A549 (cell line): ENCODE measurements around the gene MYORG. TPM values are rescaled to one million over a fixed set of nuclear protein-coding genes. Genes with fewer than 3 reads are reported as not detected.

Experiments used
- ATAC-seq, 2 experiments: fragments of 200-7000 bp in 1 of 2; fragments of >200 bp in 1 of 2; cut with Nextera tagmentation in 1 of 2; cut with Tn5 transposase in 1 of 2; 3 replicates each; pipeline versions ENCODE4 v1.8.0 to v1.9.1; 2018 to 2020; ENCODE audit warnings: mild to moderate bottlenecking in 1 of 2, moderate library complexity in 1 of 2
- CTCF ChIA-PET: fragments of 300-600 bp; sonication (Branson Sonifier 250); formaldehyde crosslinking; extraction: SDS; loops from one replicate; lab custom pipeline; 2021; ENCODE audit warnings: antibody characterized with exemption, inconsistent platforms; lab: Yijun Ruan, JAX
- POLR2A ChIA-PET: fragments of 350-600 bp; formaldehyde crosslinking; extraction: SDS; loops from one replicate; lab custom pipeline; 2021; ENCODE audit warnings: antibody characterized with exemption, inconsistent platforms; lab: Yijun Ruan, JAX
- DNase-seq, 2 experiments: peaks; one replicate each; pipeline versions ENCODE4 v3.0.0 to v3.0.0-alpha.2; 2011 to 2016; ENCODE audit warnings: low read depth in 1 of 2, low spot score in 1 of 2
- FAIRE-seq: peaks from 2 replicates; lab custom pipeline; 2011; peaks lifted over from hg19 to GRCh38; lab: Jason Lieb, UNC
- H3K27ac ChIP-seq, 2 experiments: fragments of >200 bp; sonication (Bioruptor Twin); formaldehyde crosslinking; 3 replicates each; pipeline ENCODE4 v1.5.1; 2016 to 2017
- H3K4me1 ChIP-seq: fragments of >200 bp; sonication (Bioruptor Twin); formaldehyde crosslinking; 3 replicates; pipeline ENCODE4 v1.6.1; 2016
- H3K4me2 ChIP-seq: fragments of >200 bp; sonication (Bioruptor Twin); formaldehyde crosslinking; 3 replicates; pipeline ENCODE4 v1.6.1; 2016
- H3K4me3 ChIP-seq: fragments of >200 bp; sonication (Bioruptor Twin); formaldehyde crosslinking; 3 replicates; pipeline ENCODE4 v1.5.1; 2016
- H3K9me3 ChIP-seq: fragments of >200 bp; sonication (Bioruptor Twin); formaldehyde crosslinking; 3 replicates; pipeline ENCODE4 v1.6.1; 2016
- BCL3 ChIP-seq: fragments of >200 bp; sonication (Bioruptor Twin); formaldehyde crosslinking; IDR thresholded peaks from 3 replicates; pipeline ENCODE4 v1.6.1; 2016
- BHLHE40 ChIP-seq: IDR thresholded peaks from 2 replicates; pipeline ENCODE4 v1.6.1; 2012; ENCODE audit warnings: low read depth, low read length, inconsistent platforms
- EHF ChIP-seq: fragments of 250-450 bp; sonication (Bioruptor Pico); IDR thresholded peaks from 2 replicates; pipeline ENCODE4 v1.5.0; 2020; ENCODE audit warnings: mild to moderate bottlenecking
- FOSB ChIP-seq: fragments of 250-450 bp; sonication (Bioruptor Pico); IDR thresholded peaks from 2 replicates; pipeline ENCODE4 v1.5.0; 2020; ENCODE audit warnings: mild to moderate bottlenecking, moderate library complexity
- HDAC2 ChIP-seq: fragments of 200-600 bp; sonication (generic); IDR thresholded peaks from 2 replicates; pipeline ENCODE4 v1.6.1; 2016
- KDM1A ChIP-seq: fragments of 200-600 bp; sonication (generic); IDR thresholded peaks from 2 replicates; pipeline ENCODE4 v1.6.1; 2016; ENCODE audit warnings: low read depth, mild to moderate bottlenecking
- MAFK ChIP-seq: fragments of 450-650 bp; IDR thresholded peaks from 2 replicates; pipeline ENCODE4 v1.6.1; 2014; ENCODE audit not compliant: partially characterized antibody
- MYC ChIP-seq: IDR thresholded peaks from 2 replicates; pipeline ENCODE4 v1.6.1; 2012; ENCODE audit warnings: mild to moderate bottlenecking, inconsistent platforms, low read length, improper control_type of control experiment, borderline replicate concordance
- NPAS2 ChIP-seq: fragments of 250-450 bp; sonication (Bioruptor Pico); IDR thresholded peaks from 2 replicates; pipeline ENCODE4 v1.8.0; 2022; ENCODE audit warnings: mild to moderate bottlenecking, moderate library complexity, borderline replicate concordance
- POLR2AphosphoS2 ChIP-seq: conservative IDR thresholded peaks from 2 replicates; pipeline ENCODE4 v1.6.1; 2012; ENCODE audit warnings: low read length, improper control_type of control experiment, inconsistent platforms
- RAD21 ChIP-seq, 2 experiments: fragments of >200 bp in 1 of 2; sonication (Bioruptor Twin) in 1 of 2; formaldehyde crosslinking in 1 of 2; IDR thresholded peaks in 1 of 2; conservative IDR thresholded peaks in 1 of 2; 2 replicates in 1 of 2; 3 replicates in 1 of 2; pipeline ENCODE4 v1.6.1; 2012 to 2018; ENCODE audit warnings: inconsistent platforms in 1 of 2
- RARB ChIP-seq: fragments of 250-450 bp; sonication (Bioruptor Pico); IDR thresholded peaks from 2 replicates; pipeline ENCODE4 v1.8.0; 2021; ENCODE audit warnings: mild to moderate bottlenecking, moderate library complexity
- RCOR1 ChIP-seq: fragments of 150-350 bp; IDR thresholded peaks from 2 replicates; pipeline ENCODE4 v1.6.1; 2014; ENCODE audit warnings: antibody characterized with exemption, low read length, low read depth
- RFX5 ChIP-seq: fragments of 450-650 bp; IDR thresholded peaks from 2 replicates; pipeline ENCODE4 v1.7.1; 2014; ENCODE audit warnings: antibody characterized with exemption, mild to moderate bottlenecking, moderate library complexity
- RNF2 ChIP-seq: fragments of 200-600 bp; sonication (generic); IDR thresholded peaks from 2 replicates; pipeline ENCODE4 v1.6.1; 2016; ENCODE audit warnings: low read depth, mild to moderate bottlenecking, antibody characterized with exemption, moderate library complexity, borderline replicate concordance
- USF2 ChIP-seq: fragments of 450-650 bp; IDR thresholded peaks from 2 replicates; pipeline ENCODE4 v1.6.1; 2014; ENCODE audit warnings: antibody characterized with exemption
- ZSCAN20 ChIP-seq: fragments of 250-450 bp; sonication (Bioruptor Pico); IDR thresholded peaks from 2 replicates; pipeline ENCODE4 v1.8.0; 2022; ENCODE audit warnings: mild to moderate bottlenecking, moderate library complexity
- WGBS: methylation state at CpG from one replicate; pipeline ENCODE4 v1.1.6; 2017; ENCODE audit errors: missing lambda C conversion rate; 5-methylcytosine and 5-hydroxymethylcytosine counted together
- polyA plus RNA-seq, 4 experiments: library from polyadenylated mRNA; depleted of rRNA in 3 of 4; stranded (reverse); fragments of >200 nt; fragmentation: RNase III in 1 of 4; extraction: RNeasy Plus Mini Kit Qiagen cat#74134 plus additional on column Dnase treatment in 1 of 4; gene quantifications; 2 replicates in 3 of 4; 3 replicates in 1 of 4; pipeline ENCODE4 v1.2.3, GENCODE V29; 2011 to 2017
- TF ChIP-seq, protein P1 (sequence below): fragments of >200 bp; sonication (Bioruptor Twin); formaldehyde crosslinking; IDR thresholded peaks from 3 replicates; pipeline ENCODE4 v1.5.1; 2016

MYORG gene
- polyA plus RNA-seq, 2 of the 4 experiments (the other 2 are of a cell fraction), result 2.2 to 4.1 TPM

DNA sequence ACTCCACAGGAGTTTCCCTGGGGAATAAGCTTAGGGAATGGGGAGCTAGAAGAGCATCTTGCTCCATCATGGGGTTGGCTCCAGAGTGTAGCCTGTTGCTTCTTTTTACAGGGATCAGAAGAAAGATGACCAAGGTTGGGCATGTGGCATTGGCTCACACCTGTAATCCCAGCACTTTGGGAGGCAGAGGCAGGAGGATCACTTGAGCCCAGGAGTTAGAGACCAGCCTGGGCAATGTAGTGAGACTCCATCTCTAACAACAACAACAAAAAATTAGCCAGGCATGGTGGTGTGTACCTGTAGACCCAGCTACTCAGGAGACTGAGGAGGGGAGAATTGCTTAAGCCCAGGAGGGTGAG, 28.9 kb downstream of the MYORG start:
- FAIRE-seq (no peak), ATAC-seq (no peak), DNase-seq (no peak)
- CTCF ChIA-PET, result interaction anchor here (1.1 to 23.6 kb wide), 6 partner anchors 9 to 255 kb away, joined by 3 to 417 read pairs (median 12); partner anchors contain the start of gene MYORG
- H3K4me1 ChIP-seq, result no peaks in the 10 kb centered on the region
- no peak overlapping the region for H3K27ac ChIP-seq
- H3K9me3 ChIP-seq, result no peaks in the 10 kb centered on the region
- TF ChIP-seq RFX5 (no peak), RARB (no peak)
- TF ChIP-seq, protein P1, sequence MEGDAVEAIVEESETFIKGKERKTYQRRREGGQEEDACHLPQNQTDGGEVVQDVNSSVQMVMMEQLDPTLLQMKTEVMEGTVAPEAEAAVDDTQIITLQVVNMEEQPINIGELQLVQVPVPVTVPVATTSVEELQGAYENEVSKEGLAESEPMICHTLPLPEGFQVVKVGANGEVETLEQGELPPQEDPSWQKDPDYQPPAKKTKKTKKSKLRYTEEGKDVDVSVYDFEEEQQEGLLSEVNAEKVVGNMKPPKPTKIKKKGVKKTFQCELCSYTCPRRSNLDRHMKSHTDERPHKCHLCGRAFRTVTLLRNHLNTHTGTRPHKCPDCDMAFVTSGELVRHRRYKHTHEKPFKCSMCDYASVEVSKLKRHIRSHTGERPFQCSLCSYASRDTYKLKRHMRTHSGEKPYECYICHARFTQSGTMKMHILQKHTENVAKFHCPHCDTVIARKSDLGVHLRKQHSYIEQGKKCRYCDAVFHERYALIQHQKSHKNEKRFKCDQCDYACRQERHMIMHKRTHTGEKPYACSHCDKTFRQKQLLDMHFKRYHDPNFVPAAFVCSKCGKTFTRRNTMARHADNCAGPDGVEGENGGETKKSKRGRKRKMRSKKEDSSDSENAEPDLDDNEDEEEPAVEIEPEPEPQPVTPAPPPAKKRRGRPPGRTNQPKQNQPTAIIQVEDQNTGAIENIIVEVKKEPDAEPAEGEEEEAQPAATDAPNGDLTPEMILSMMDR, result no peak
- H3K4me2 ChIP-seq, result no peak overlapping the region
- POLR2A ChIA-PET, result no interaction called here
- H3K4me3 ChIP-seq, result no peak overlapping the region

GRCh38 chr9:34346873-34347799, 29.6 kb downstream of the MYORG start:
- FAIRE-seq (no peak), ATAC-seq (no peak), DNase-seq (no peak)
- ChIA-PET CTCF (interaction anchor here (1.1 to 23.6 kb wide), 6 partner anchors 9 to 256 kb away, joined by 3 to 417 read pairs (median 12); partner anchors contain the start of gene MYORG), POLR2A (no interaction called here)
- Histone ChIP-seq H3K4me2 (no peak overlapping the region), H3K4me3 (no peak overlapping the region), H3K4me1 (no peaks in the 10 kb centered on the region), H3K27ac (no peak overlapping the region)
- WGBS, result 88% methylated on average over 15 of the region's 15 CpGs
- TF ChIP-seq RAD21 (conservative IDR thresholded peaks at IDR 0.05 in 1 of 2, IDR thresholded peaks at IDR 0.05 in 1 of 2), result no peak
- no peak for TF ChIP-seq USF2
- no peak for TF ChIP-seq BCL3
- no peak for TF ChIP-seq POLR2AphosphoS2
- TF ChIP-seq ZSCAN20 (CRISPR knock-in tag), result no peak
- no peak for TF ChIP-seq RNF2
- no peak for TF ChIP-seq BHLHE40
- TF ChIP-seq, all 56 proteins: peak for 0
- no peaks in the 10 kb centered on the region for H3K9me3 ChIP-seq

GRCh38 chr9:34343605-34344004, 33.1 kb downstream of the MYORG start:
- ChIA-PET CTCF (interaction anchor here (1.0 to 23.6 kb wide), 5 partner anchors 11 to 260 kb away, joined by 3 to 417 read pairs (median 6); partner anchors contain the start of gene MYORG), POLR2A (no interaction called here)
- Histone ChIP-seq H3K27ac (no peak overlapping the region), H3K4me3 (no peak overlapping the region), H3K4me2 (no peak overlapping the region), H3K4me1 (no peaks in the 10 kb centered on the region), H3K9me3 (no peaks in the 10 kb centered on the region)
- DNase-seq (no peak), FAIRE-seq (no peak), ATAC-seq (no peak)
- whole genome bisulfite sequencing, result 100% methylated on average over 1 of the region's 1 CpG
- no peak for TF ChIP-seq NPAS2 (CRISPR knock-in tag)
- TF ChIP-seq EHF (CRISPR knock-in tag), result no peak
- no peak for TF ChIP-seq HDAC2
- no peak for TF ChIP-seq FOSB (CRISPR knock-in tag)
- no peak for TF ChIP-seq RCOR1
- no peak for TF ChIP-seq MYC
- TF ChIP-seq KDM1A, result no peak
- no peak for TF ChIP-seq RFX5
- no peak for TF ChIP-seq MAFK
